HEK293 (cell line): ENCODE data around the gene NOX5.

Experiments
- CTCF ChIA-PET: fragments of 350-600 bp; formaldehyde crosslinking; extraction: SDS; loops from one replicate; lab custom pipeline; 2021; ENCODE audit warnings: antibody characterized with exemption; lab: Yijun Ruan, JAX
- POLR2A ChIA-PET: fragments of 300-600 bp; formaldehyde crosslinking; extraction: SDS; loops from one replicate; lab custom pipeline; 2020; ENCODE audit warnings: antibody characterized with exemption, inconsistent platforms; lab: Yijun Ruan, JAX
- H3K27ac ChIP-seq: fragments of 200-500 bp; sonication (Bioruptor generic); 2 replicates; pipeline ENCODE4 v1.5.1; 2014; ENCODE audit warnings: low read depth, low read length, control low read depth, inconsistent platforms; ENCODE audit errors: extremely low read depth
- H3K36me3 ChIP-seq, 2 experiments: fragments of 200-500 bp in 1 of 2; sonication (Bioruptor generic) in 1 of 2; 1 replicate in 1 of 2; 2 replicates in 1 of 2; pipeline ENCODE4 v1.5.1; 2014 to 2017; ENCODE audit warnings: inconsistent platforms in 2 of 2, low read length in 2 of 2; ENCODE audit not compliant: control insufficient read depth in 2 of 2, insufficient read depth in 1 of 2
- H3K4me1 ChIP-seq: fragments of 200-500 bp; sonication (Bioruptor generic); 2 replicates; pipeline ENCODE4 v1.5.1; 2014; ENCODE audit warnings: mild to moderate bottlenecking, low read length, inconsistent platforms; ENCODE audit not compliant: control insufficient read depth, insufficient read depth
- H3K4me3 ChIP-seq: 2 replicates; pipeline ENCODE4 v1.5.1; 2011; ENCODE audit warnings: low read depth, mild to moderate bottlenecking, control low read depth, low read length, moderate library complexity
- H3K9me3 ChIP-seq: fragments of 200-500 bp; sonication (Bioruptor generic); 2 replicates; pipeline ENCODE4 v1.5.1; 2014; ENCODE audit warnings: low read depth, low read length, inconsistent platforms; ENCODE audit not compliant: control insufficient read depth, insufficient read depth
- EGR2 ChIP-seq: fragments of 450-650 bp; formaldehyde crosslinking; IDR thresholded peaks from 2 replicates; pipeline ENCODE4 v1.5.1; 2016; ENCODE audit warnings: low read depth, missing biosample characterization, missing genetic modification characterization
- KLF17 ChIP-seq: fragments of 450-650 bp; formaldehyde crosslinking; IDR thresholded peaks from 2 replicates; pipeline ENCODE4 v1.5.1; 2016; ENCODE audit warnings: missing biosample characterization, missing genetic modification characterization
- KLF8 ChIP-seq: fragments of 450-650 bp; formaldehyde crosslinking; IDR thresholded peaks from 2 replicates; pipeline ENCODE4 v1.5.1; 2016; ENCODE audit warnings: missing biosample characterization, missing genetic modification characterization
- OVOL3 ChIP-seq: fragments of 450-650 bp; formaldehyde crosslinking; IDR thresholded peaks from 2 replicates; pipeline ENCODE4 v1.5.1; 2016; ENCODE audit warnings: missing biosample characterization, missing genetic modification characterization
- ZBTB44 ChIP-seq: fragments of 450-650 bp; IDR thresholded peaks from 2 replicates; pipeline ENCODE4 v1.5.1; 2018; ENCODE audit warnings: missing biosample characterization, mild to moderate bottlenecking, missing genetic modification characterization
- ZBTB6 ChIP-seq: fragments of 450-650 bp; formaldehyde crosslinking; IDR thresholded peaks from 2 replicates; pipeline ENCODE4 v1.5.1; 2017; ENCODE audit warnings: missing biosample characterization, missing genetic modification characterization
- ZNF10 ChIP-seq: fragments of 450-650 bp; formaldehyde crosslinking; IDR thresholded peaks from 2 replicates; pipeline ENCODE4 v1.5.1; 2017; ENCODE audit warnings: missing biosample characterization, missing genetic modification characterization
- ZNF121 ChIP-seq: fragments of 450-650 bp; formaldehyde crosslinking; IDR thresholded peaks from 2 replicates; pipeline ENCODE4 v1.5.1; 2016; ENCODE audit warnings: missing biosample characterization, missing genetic modification characterization
- ZNF138 ChIP-seq: fragments of 450-650 bp; formaldehyde crosslinking; IDR thresholded peaks from 2 replicates; pipeline ENCODE4 v1.5.1; 2016; ENCODE audit warnings: missing biosample characterization, missing genetic modification characterization, borderline replicate concordance
- ZNF140 ChIP-seq: fragments of 450-650 bp; formaldehyde crosslinking; IDR thresholded peaks from 2 replicates; pipeline ENCODE4 v1.5.1; 2016; ENCODE audit warnings: missing biosample characterization, missing genetic modification characterization
- ZNF146 ChIP-seq: fragments of 450-650 bp; formaldehyde crosslinking; IDR thresholded peaks from 2 replicates; pipeline ENCODE4 v1.5.1; 2016; ENCODE audit warnings: missing biosample characterization, missing genetic modification characterization
- ZNF175 ChIP-seq: fragments of 450-650 bp; formaldehyde crosslinking; IDR thresholded peaks from 2 replicates; pipeline ENCODE4 v1.5.1; 2016; ENCODE audit warnings: missing biosample characterization, missing genetic modification characterization
- ZNF266 ChIP-seq: fragments of 450-650 bp; formaldehyde crosslinking; IDR thresholded peaks from 2 replicates; pipeline ENCODE4 v1.5.1; 2016; ENCODE audit warnings: missing biosample characterization, missing genetic modification characterization, low read depth
- ZNF274 ChIP-seq, 2 experiments: fragments of 200-500 bp in 1 of 2; fragments of 450-650 bp in 1 of 2; sonication (Bioruptor generic) in 1 of 2; formaldehyde crosslinking in 1 of 2; IDR thresholded peaks; 2 replicates each; pipeline versions ENCODE4 v1.5.1 to v1.6.1; 2014 to 2016; ENCODE audit warnings: borderline replicate concordance in 1 of 2, inconsistent platforms in 1 of 2, low read length in 1 of 2, missing biosample characterization in 1 of 2, missing genetic modification characterization in 1 of 2
- ZNF324 ChIP-seq: fragments of 450-650 bp; formaldehyde crosslinking; IDR thresholded peaks from 2 replicates; pipeline ENCODE4 v1.5.1; 2016; ENCODE audit warnings: missing biosample characterization, missing genetic modification characterization
- ZNF354C ChIP-seq: fragments of 450-650 bp; formaldehyde crosslinking; IDR thresholded peaks from 2 replicates; pipeline ENCODE4 v1.5.1; 2016; ENCODE audit warnings: missing biosample characterization, missing genetic modification characterization, low read depth, borderline replicate concordance
- ZNF404 ChIP-seq: fragments of 450-650 bp; formaldehyde crosslinking; IDR thresholded peaks from 2 replicates; pipeline ENCODE4 v1.5.1; 2017; ENCODE audit warnings: missing biosample characterization, missing genetic modification characterization
- ZNF433 ChIP-seq: fragments of 450-650 bp; formaldehyde crosslinking; IDR thresholded peaks from 2 replicates; pipeline ENCODE4 v1.5.1; 2016; ENCODE audit warnings: missing biosample characterization, missing genetic modification characterization, low read depth
- ZNF473 ChIP-seq: fragments of 450-650 bp; formaldehyde crosslinking; IDR thresholded peaks from 2 replicates; pipeline ENCODE4 v1.5.1; 2017; ENCODE audit warnings: missing biosample characterization, missing genetic modification characterization
- ZNF530 ChIP-seq: fragments of 450-650 bp; formaldehyde crosslinking; IDR thresholded peaks from 2 replicates; pipeline ENCODE4 v1.5.1; 2016; ENCODE audit warnings: low read depth, missing biosample characterization, missing genetic modification characterization
- ZNF548 ChIP-seq: fragments of 450-650 bp; formaldehyde crosslinking; IDR thresholded peaks from 2 replicates; pipeline ENCODE4 v1.5.1; 2016; ENCODE audit warnings: missing biosample characterization, missing genetic modification characterization
- ZNF549 ChIP-seq: fragments of 450-650 bp; IDR thresholded peaks from 2 replicates; pipeline ENCODE4 v1.5.1; 2018; ENCODE audit warnings: missing biosample characterization, missing genetic modification characterization, mild to moderate bottlenecking, inconsistent platforms, moderate library complexity
- ZNF555 ChIP-seq: fragments of 450-650 bp; formaldehyde crosslinking; conservative IDR thresholded peaks from 2 replicates; pipeline ENCODE4 v1.5.1; 2017; ENCODE audit warnings: missing biosample characterization, mild to moderate bottlenecking, missing genetic modification characterization, inconsistent platforms
- ZNF624 ChIP-seq: fragments of 450-650 bp; formaldehyde crosslinking; IDR thresholded peaks from 2 replicates; pipeline ENCODE4 v1.5.1; 2017; ENCODE audit warnings: missing biosample characterization, missing genetic modification characterization
- ZNF654 ChIP-seq: fragments of 450-650 bp; formaldehyde crosslinking; IDR thresholded peaks from 2 replicates; pipeline ENCODE4 v1.5.1; 2016; ENCODE audit warnings: low read depth, missing biosample characterization, missing genetic modification characterization
- ZNF658 ChIP-seq: fragments of 450-650 bp; formaldehyde crosslinking; IDR thresholded peaks from 2 replicates; pipeline ENCODE4; 2016; ENCODE audit warnings: missing biosample characterization, missing genetic modification characterization
- ZNF707 ChIP-seq: fragments of 450-650 bp; formaldehyde crosslinking; IDR thresholded peaks from 2 replicates; pipeline ENCODE4 v1.5.1; 2016; ENCODE audit warnings: missing biosample characterization, missing genetic modification characterization
- ZNF76 ChIP-seq: fragments of 450-650 bp; formaldehyde crosslinking; IDR thresholded peaks from 2 replicates; pipeline ENCODE4; 2016; ENCODE audit warnings: low read depth, missing biosample characterization, missing genetic modification characterization, borderline replicate concordance
- ZNF785 ChIP-seq: fragments of 450-650 bp; formaldehyde crosslinking; IDR thresholded peaks from 2 replicates; pipeline ENCODE4 v1.5.1; 2016; ENCODE audit warnings: missing biosample characterization, missing genetic modification characterization
- TF ChIP-seq, protein P1 (sequence below): fragments of 450-650 bp; IDR thresholded peaks from 2 replicates; pipeline ENCODE4 v1.5.1; 2018; ENCODE audit warnings: missing biosample characterization, missing genetic modification characterization
- TF ChIP-seq, protein P2 (sequence below): fragments of 450-650 bp; formaldehyde crosslinking; IDR thresholded peaks from 2 replicates; pipeline ENCODE4 v1.5.1; 2017; ENCODE audit warnings: missing biosample characterization, missing genetic modification characterization

NOX5 gene

GRCh38 chr15:69031013-69032001 is 16.8 kb downstream of the NOX5 start:
- Histone ChIP-seq H3K27ac (no peak overlapping the region), H3K9me3 (no peaks in the 10 kb centered on the region), H3K36me3 (no peaks in the 10 kb centered on the region), H3K4me1 (no peaks in the 10 kb centered on the region), H3K4me3 (peak overlapping the region; percentile 46)
- CTCF ChIA-PET = interaction anchor here (0.5 to 3.2 kb wide), 40 partner anchors 9 to 1520 kb away, joined by 3 to 34 read pairs (median 4); no protein-coding TSS in a partner anchor
- POLR2A ChIA-PET = interaction anchor here (0.6 to 1.0 kb wide), 2 partner anchors 27 to 106 kb away, joined by 3 to 6 read pairs; no protein-coding TSS in a partner anchor
- TF ChIP-seq ZNF354C (tag by site-specific recombination) (no peak), ZNF266 (no peak), ZBTB44 (tag by site-specific recombination) (no peak), ZNF146 (tag by site-specific recombination) (no peak), ZNF707 (tag by site-specific recombination) (no peak), ZNF433 (tag by site-specific recombination) (no peak), ZNF274 (IDR thresholded peaks at IDR 0.05; ENCODE audit: low read length) (no peak), ZNF274 (tag by site-specific recombination; IDR thresholded peaks at IDR 0.05; ENCODE audit: borderline replicate concordance) (no peak), ZNF785 (tag by site-specific recombination) (peak; percentile 40; the same call in 1 of the 2 replicates), ZBTB6 (tag by site-specific recombination) (peak; percentile 70; the same call in 1 of the 2 replicates), ZNF175 (tag by site-specific recombination) (no peak), ZNF530 (no peak), ZNF140 (no peak), ZNF138 (tag by site-specific recombination) (no peak), KLF8 (tag by site-specific recombination) (peak; percentile 73; the same call in 1 of the 2 replicates), ZNF555 (tag by site-specific recombination) (no peak), ZNF473 (tag by site-specific recombination) (no peak), ZNF654 (tag by site-specific recombination) (no peak; the same call in 1 of the 2 replicates), ZNF549 (tag by site-specific recombination) (no peak), ZNF548 (no peak), OVOL3 (tag by site-specific recombination) (no peak), ZNF624 (tag by site-specific recombination) (no peak), ZNF324 (tag by site-specific recombination) (peak; percentile 52; the same call in 1 of the 2 replicates), EGR2 (tag by site-specific recombination) (no peak), ZNF121 (tag by site-specific recombination) (no peak), ZNF10 (tag by site-specific recombination) (peak; percentile 29; the same call in 1 of the 2 replicates), ZNF658 (tag by site-specific recombination) (no peak), ZNF76 (tag by site-specific recombination) (no peak; the same call in 1 of the 2 replicates), KLF17 (tag by site-specific recombination) (peak; percentile 82), ZNF404 (no peak)
- TF ChIP-seq, protein P1, sequence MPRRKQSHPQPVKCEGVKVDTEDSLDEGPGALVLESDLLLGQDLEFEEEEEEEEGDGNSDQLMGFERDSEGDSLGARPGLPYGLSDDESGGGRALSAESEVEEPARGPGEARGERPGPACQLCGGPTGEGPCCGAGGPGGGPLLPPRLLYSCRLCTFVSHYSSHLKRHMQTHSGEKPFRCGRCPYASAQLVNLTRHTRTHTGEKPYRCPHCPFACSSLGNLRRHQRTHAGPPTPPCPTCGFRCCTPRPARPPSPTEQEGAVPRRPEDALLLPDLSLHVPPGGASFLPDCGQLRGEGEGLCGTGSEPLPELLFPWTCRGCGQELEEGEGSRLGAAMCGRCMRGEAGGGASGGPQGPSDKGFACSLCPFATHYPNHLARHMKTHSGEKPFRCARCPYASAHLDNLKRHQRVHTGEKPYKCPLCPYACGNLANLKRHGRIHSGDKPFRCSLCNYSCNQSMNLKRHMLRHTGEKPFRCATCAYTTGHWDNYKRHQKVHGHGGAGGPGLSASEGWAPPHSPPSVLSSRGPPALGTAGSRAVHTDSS (tag by site-specific recombination) = no peak
- TF ChIP-seq, protein P2, sequence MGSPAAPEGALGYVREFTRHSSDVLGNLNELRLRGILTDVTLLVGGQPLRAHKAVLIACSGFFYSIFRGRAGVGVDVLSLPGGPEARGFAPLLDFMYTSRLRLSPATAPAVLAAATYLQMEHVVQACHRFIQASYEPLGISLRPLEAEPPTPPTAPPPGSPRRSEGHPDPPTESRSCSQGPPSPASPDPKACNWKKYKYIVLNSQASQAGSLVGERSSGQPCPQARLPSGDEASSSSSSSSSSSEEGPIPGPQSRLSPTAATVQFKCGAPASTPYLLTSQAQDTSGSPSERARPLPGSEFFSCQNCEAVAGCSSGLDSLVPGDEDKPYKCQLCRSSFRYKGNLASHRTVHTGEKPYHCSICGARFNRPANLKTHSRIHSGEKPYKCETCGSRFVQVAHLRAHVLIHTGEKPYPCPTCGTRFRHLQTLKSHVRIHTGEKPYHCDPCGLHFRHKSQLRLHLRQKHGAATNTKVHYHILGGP (tag by site-specific recombination) = no peak; the same call in 1 of the 2 replicates
